Sigmoid colon (tissue), 3 donors: ENCODE data around the gene RNF212.

Experiments
- POLR2A ChIP-seq, 2 donors: fragments of 450-650 bp; IDR thresholded peaks; one replicate each; pipeline ENCODE4 v1.6.1; 2016; ENCODE audit warnings: antibody characterized with exemption in 2 of 2, mild to moderate bottlenecking in 2 of 2, moderate library complexity in 2 of 2
- TF ChIP-seq, protein P1 (sequence below), 4 experiments: fragments of 450-650 bp in 3 of 4; fragments of 200-600 bp in 1 of 4; IDR thresholded peaks; one replicate each; pipeline ENCODE4 v1.5.1; 2016 to 2019; ENCODE audit warnings: antibody characterized with exemption in 4 of 4, mild to moderate bottlenecking in 3 of 4, moderate library complexity in 2 of 4

DNA sequence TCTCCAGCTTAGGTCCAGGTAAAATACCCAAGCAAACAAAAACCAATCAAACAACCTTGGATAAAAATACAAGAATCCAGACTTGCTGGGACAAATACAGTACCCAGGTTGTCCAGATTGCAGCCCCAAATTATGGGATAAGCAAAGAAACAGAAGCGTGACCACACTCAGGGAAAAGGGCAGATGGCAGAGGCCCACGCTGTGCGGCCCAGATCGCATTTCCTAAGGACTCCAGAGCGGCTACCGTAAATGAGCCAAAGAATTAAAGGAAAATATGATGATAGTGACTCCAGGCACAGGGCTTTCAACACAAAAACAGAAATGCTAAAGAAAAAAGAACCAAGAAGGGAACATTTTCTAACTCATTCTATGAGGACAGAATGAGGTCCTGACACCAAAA, 51.6 kb downstream of the RNF212 start:
- no peak for TF ChIP-seq POLR2A (IDR thresholded peaks at IDR 0.05)
- TF ChIP-seq, protein P1, sequence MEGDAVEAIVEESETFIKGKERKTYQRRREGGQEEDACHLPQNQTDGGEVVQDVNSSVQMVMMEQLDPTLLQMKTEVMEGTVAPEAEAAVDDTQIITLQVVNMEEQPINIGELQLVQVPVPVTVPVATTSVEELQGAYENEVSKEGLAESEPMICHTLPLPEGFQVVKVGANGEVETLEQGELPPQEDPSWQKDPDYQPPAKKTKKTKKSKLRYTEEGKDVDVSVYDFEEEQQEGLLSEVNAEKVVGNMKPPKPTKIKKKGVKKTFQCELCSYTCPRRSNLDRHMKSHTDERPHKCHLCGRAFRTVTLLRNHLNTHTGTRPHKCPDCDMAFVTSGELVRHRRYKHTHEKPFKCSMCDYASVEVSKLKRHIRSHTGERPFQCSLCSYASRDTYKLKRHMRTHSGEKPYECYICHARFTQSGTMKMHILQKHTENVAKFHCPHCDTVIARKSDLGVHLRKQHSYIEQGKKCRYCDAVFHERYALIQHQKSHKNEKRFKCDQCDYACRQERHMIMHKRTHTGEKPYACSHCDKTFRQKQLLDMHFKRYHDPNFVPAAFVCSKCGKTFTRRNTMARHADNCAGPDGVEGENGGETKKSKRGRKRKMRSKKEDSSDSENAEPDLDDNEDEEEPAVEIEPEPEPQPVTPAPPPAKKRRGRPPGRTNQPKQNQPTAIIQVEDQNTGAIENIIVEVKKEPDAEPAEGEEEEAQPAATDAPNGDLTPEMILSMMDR (IDR thresholded peaks at IDR 0.05), result no peak
